Embryonic facial prominence (tissue), 1 donor: ENCODE results near the gene SNX6.
"Not testable (repeated sequence)": the region's sequence is repeated elsewhere in the genome, so short reads cannot be mapped to it uniquely, and the experiment has no call there.

Experiments used
- DNase-seq: peaks from one replicate; pipeline ENCODE4 v3.0.0-alpha.2; 2016; ENCODE audit errors: extremely low spot score

Gene SNX6

GRCh38 chr14:34562776-34563150 lies 67.2 kb downstream of the SNX6 start:
- DNase-seq = no peak

GRCh38 chr14:34562037-34562775 lies 67.7 kb downstream of the SNX6 start:
- not testable (repeated sequence) for DNase-seq

- DNase-seq = not testable (repeated sequence)
Observed at GRCh38 chr14:34556498-34556829, 73.5 kb downstream of the SNX6 start.

DNA sequence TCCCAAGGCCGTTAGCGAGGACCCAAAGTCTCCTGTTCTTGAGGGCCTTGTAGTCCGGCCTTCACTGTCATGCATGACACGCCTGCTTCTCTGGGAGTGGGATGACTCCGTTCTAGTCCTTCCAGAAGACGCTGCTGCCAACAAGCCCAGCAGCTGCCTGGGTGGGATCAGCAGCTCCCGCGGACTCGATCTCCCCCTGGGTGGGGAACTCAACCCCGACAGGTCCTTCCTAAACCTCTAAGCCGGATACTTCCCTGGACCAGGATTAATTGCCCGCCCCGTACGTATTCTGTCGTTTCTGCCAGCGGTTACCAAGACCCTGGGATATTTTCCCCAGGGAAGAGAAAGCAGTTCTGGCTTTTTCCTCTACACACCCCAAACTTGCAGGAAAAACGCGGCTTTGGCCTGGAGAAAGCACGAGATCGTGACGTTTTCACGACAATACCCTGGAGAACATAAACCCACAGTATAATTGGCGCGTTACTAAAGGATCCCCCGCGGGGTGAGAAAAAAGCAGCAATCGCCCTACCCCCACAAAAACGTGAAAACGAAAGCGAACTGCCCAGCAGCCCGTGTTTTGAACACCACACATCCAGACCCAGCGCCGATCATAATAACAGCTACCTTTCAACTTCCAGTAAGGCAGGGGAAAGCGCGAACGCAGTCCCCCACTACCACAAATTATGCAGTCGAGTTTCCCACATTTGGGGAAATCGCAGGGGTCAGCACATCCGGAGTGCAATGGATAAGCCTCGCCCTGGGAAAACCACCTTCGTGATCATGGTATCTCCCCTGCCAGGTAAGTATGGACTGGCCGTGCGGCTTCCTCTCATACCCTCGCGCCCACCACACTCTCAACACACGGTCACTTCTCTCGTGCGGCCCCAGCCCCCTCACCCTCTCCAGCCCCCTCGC lies 74.1 kb downstream of the SNX6 start:
- not testable (repeated sequence) for DNase-seq

GRCh38 chr14:34554540-34555250 lies 75.3 kb downstream of the SNX6 start:
- DNase-seq = no peak

- DNase-seq = not testable (repeated sequence)
Observed at GRCh38 chr14:34549276-34549966, 80.5 kb downstream of the SNX6 start.

- no peak for DNase-seq
Observed at GRCh38 chr14:34548472-34548981, 81.4 kb downstream of the SNX6 start.

GRCh38 chr14:34547136-34547520 lies 82.8 kb downstream of the SNX6 start:
- not testable (repeated sequence) for DNase-seq

GRCh38 chr14:34546272-34547135 lies 83.4 kb downstream of the SNX6 start:
- DNase-seq = not testable (repeated sequence)

GRCh38 chr14:34540181-34541059 lies 89.5 kb downstream of the SNX6 start:
- not testable (repeated sequence) for DNase-seq

- DNase-seq = peak; percentile 97
Observed at GRCh38 chr14:34539407-34540180, 90.4 kb downstream of the SNX6 start, which contains the start of gene EAPP. Gene EAPP (minus strand): TSS chr14:34539701. CDS start chr14:34539628, 73 bp downstream.

DNA sequence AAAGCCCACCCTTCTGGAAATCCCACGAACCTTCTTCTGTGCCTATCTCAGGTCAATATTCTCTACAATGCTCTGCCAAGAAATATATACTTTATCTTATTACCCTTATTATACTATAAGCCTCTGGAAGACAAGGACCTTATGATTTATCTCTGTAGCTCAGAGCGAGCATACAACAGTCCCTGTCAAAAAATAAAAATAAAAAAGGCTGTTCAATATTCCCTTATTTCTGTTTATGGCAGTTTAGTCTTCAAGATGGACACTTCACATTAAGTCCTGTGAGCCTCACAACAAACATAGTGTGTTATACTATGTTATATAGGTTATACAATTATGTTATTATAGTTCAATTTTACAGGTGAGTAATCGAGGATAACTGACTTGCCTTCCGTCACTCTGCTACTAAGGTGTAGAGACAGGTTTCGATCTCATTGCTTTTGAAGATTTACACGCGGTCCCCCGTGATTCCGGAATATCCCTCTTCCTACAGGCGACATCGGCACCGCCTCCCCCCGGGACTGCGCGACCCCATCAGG lies 91.0 kb downstream of the SNX6 start:
- DNase-seq = no peak

DNA sequence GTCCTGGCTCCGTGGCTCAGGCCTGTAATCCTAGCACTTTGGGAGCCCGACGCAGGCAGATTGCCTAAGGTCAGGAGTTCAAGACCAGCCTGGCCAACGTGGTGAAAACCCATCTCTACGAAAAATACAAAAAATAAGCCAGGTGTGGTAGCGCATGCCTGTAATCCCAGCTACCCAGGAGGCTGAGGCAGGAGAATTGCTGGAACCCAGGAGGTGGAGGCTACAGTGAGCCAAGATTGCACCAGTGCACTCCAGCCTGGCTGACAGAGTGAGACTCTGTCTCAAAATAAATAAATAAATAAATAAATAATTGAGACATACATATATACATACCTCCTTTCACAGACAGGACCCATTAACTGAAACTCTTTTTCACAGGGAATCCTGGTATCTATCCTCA lies 91.9 kb downstream of the SNX6 start:
- DNase-seq = not testable (repeated sequence)

GRCh38 chr14:34537677-34538009 lies 92.3 kb downstream of the SNX6 start:
- DNase-seq = no peak

- no peak for DNase-seq
Observed at GRCh38 chr14:34536951-34537676, 92.8 kb downstream of the SNX6 start.

DNA sequence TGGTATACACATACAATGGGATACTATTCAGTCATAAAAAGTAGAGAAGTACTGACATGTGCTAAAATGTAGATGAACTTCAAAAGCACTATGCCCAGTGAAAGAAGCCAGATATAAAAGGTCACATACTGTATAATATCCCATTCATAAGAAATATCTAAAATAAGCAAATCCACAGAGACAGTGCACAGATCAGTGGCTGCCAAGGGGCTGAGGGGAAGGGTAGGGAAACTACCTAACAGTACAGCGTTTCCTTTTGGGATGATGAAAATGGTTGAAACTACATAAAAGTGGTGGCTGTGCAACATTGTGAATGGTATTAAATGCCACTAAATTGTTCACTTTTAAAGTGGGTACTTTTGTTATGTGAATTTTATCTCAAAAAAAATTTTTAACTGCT lies 102.4 kb downstream of the SNX6 start:
- DNase-seq = no peak

GRCh38 chr14:34524216-34524615 lies 105.7 kb downstream of the SNX6 start:
- not testable (repeated sequence) for DNase-seq

DNA sequence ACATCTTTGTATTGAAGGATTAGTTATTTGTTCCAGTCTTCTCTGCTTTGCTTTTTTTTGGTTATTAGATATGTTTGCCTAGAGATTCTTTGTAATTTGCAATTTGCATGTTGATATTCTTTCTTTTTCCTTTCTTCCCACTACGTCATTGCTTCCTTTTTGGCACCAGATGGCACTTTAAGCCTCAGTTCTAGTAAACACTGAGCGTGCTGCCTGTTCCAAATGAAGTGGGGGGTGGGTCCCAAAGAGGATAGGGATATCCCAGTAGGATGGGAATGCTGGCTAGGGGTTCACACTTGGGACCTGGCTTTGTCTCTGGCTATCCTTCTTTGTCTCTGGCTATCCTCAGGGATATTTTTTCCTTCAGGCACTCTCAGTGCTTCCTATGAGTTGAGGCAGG lies 107.5 kb downstream of the SNX6 start:
- DNase-seq = no peak
